ENCODE measurements around the gene NDUFAF5.

The NDUFAF5 gene

GRCh38 chr20:13865156-13865555 lies 80.3 kb downstream of the NDUFAF5 start:
- H3K4me3 ChIP-seq (ENCODE audit: low read length) = no peak overlapping the region
- DNase-seq (ENCODE audit: low read depth) = no peak
- no peak for TF ChIP-seq CTCF (IDR thresholded peaks at IDR 0.05; ENCODE audit: insufficient read depth, low read depth, low read length, missing control alignments)

- peak; percentile 9 for DNase-seq (ENCODE audit: low read depth)
- no peak overlapping the region for H3K4me3 ChIP-seq (ENCODE audit: low read length)
- no peak for TF ChIP-seq CTCF (IDR thresholded peaks at IDR 0.05; ENCODE audit: insufficient read depth, low read depth, low read length, missing control alignments)
These were observed 81.0 kb downstream of the NDUFAF5 start for GRCh38 chr20:13865791-13866351.

- DNase-seq (ENCODE audit: low read depth) = peak; percentile 61
- TF ChIP-seq CTCF (IDR thresholded peaks at IDR 0.05; ENCODE audit: insufficient read depth, low read depth, low read length, missing control alignments) = no peak
These were observed 83.5 kb downstream of the NDUFAF5 start for GRCh38 chr20:13868331-13868730.

GRCh38 chr20:13870170-13870748 lies 85.4 kb downstream of the NDUFAF5 start:
- DNase-seq (ENCODE audit: low read depth) = no peak
- H3K4me3 ChIP-seq (ENCODE audit: low read length) = no peak overlapping the region
- TF ChIP-seq CTCF (IDR thresholded peaks at IDR 0.05; ENCODE audit: insufficient read depth, low read depth, low read length, missing control alignments) = no peak

More at GRCh38 chr20:13868331-13868730, 83.5 kb downstream of the NDUFAF5 start:
- H3K4me3 ChIP-seq (ENCODE audit: low read length) = no peak overlapping the region
